Activated CD4-positive, CD25-positive, alpha-beta regulatory T cell treated with anti-CD3 and anti-CD28 coated beads, Interleukin-2, amount 50 U/mL, for 72 hours (primary cell): ENCODE measurements around the gene RAB34.

Source experiments
- DNase-seq: peaks from one replicate; pipeline ENCODE4 v3.0.0; 2021

Gene RAB34

DNA sequence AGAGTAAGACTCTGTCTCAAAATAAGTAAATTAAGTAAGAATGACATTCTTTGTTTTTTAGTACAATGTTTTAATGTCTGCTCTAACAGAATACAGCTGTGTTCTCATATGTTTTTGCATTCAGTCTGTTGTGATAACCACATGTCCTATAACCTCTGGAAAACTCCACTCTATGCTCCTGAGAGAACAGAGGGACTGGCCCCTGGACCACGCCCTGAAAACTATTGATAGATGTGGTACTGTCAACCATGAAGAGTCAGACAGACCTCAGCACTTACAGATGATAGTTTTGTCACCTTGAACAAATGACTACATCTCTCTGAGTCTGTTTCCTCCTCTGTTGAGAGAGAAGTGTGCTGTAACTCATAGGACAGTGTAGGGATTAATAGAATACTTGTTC lies 47.8 kb downstream of the RAB34 start:
- DNase-seq = no peak

DNA sequence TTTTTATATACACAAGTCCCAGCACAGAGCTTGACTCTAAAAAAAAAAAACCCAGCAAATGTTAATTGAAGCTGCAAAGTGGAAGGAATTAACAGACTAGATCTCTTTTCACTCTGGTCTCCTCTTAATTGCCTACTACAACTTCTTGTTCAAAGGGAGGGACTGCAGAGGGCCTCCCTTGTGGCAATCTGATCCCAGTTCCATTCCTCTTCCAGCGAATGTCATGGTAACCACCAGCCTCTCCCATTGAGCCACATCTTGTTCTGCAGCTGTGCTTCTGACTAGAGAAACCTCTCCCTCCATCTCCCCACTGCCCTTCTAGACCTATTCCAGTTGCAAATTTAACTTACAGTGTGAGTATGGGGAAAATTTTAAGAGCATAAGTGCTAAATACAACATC lies 49.8 kb downstream of the RAB34 start:
- DNase-seq = no peak

DNA sequence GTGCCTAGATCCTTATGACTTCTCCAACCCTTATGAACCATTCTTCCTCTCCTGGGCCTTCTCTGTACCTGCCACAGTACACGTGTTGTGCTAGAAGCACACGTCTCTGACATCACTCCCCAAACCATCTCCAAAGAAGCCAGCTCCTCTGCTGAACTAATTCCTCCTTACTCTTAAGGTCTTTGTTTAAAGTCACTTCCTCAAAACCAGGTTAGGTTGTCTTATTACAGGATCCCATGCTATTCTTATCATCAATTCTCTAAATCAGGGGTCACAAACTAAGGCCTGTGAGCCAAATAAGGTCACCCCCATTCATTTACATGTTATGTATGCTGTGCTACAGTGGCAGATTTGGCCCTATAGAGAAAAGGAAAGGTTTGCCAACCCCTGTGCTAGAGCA lies 51.7 kb downstream of the RAB34 start:
- no peak for DNase-seq
